ENCODE results near the gene NCOA1.

The NCOA1 gene

GRCh38 chr2:24498121-24498520, 7.1 kb downstream of the NCOA1 start:
- DNase-seq (ENCODE audit: extremely low spot score, insufficient read length, low read depth) (no peak), FAIRE-seq (no peak)

DNA sequence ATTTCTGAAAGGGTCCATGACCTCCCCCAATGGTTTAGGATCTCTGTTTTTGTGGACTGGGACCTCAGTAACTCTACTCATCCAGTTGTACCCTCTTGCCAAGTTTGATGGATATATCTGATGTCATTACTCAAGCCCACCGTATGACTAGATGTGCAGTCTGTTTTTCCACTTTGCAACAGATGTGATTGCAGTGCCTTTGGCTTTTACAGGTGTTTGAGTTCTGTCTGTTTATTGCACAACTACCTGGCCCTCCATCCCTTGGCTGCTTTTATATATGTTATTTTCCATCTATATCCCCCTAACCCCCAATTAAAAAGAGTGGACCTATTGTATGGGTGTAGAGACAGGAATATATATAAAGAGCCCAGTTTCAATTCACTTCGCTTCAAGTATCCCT, 10.8 kb downstream of the NCOA1 start:
- DNase-seq (ENCODE audit: extremely low spot score, insufficient read length, low read depth), result no peak
- FAIRE-seq, result no peak

- DNase-seq (ENCODE audit: extremely low spot score, insufficient read length, low read depth), result no peak
- FAIRE-seq, result no peak
These were observed 14.7 kb downstream of the NCOA1 start for GRCh38 chr2:24505534-24506275.

DNA sequence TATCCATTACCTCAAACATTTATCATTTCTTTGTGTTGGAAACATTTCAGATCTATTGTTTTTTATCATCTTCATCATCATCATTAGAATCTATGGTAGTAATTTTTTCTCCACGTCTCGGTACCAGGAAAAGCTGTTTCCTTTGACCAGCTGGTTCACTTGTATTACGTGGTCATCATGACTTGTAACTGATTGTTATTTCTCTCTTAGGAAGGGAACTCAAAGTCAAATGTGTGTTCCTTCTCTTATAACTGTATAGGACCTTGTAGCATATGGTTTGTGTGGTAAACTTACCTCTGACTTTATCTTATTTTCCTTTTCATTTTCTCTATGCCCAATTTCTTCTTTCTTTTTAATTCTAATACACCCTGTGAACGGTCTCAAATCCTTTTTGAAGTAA, 16.5 kb downstream of the NCOA1 start:
- no peak for DNase-seq (ENCODE audit: extremely low spot score, insufficient read length, low read depth)
- peak; percentile 49 for FAIRE-seq

- DNase-seq (ENCODE audit: extremely low spot score, insufficient read length, low read depth) (no peak), FAIRE-seq (no peak)
These were observed 17.8 kb downstream of the NCOA1 start for GRCh38 chr2:24508878-24509277.

DNA sequence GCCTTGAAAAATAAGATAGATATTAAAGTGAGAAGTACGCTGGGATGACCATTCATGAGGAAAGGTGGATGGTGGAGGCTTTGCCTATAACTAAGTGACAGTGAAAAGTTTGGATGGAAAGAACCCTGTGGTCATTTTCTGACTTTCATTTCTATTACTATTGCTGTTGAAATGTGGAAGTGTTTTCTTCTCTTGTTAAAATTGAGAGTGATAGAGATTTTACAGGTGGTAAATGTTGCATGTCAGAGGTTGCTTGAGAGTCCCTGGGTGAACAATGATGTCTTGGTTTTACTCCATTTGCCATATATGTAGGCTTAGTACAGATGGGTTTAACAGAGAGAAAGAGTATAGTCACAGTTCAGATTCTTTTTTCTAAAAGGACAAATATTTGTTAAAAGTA, 18.4 kb downstream of the NCOA1 start:
- DNase-seq (ENCODE audit: extremely low spot score, insufficient read length, low read depth), result no peak
- peak; percentile 92 for FAIRE-seq

DNA sequence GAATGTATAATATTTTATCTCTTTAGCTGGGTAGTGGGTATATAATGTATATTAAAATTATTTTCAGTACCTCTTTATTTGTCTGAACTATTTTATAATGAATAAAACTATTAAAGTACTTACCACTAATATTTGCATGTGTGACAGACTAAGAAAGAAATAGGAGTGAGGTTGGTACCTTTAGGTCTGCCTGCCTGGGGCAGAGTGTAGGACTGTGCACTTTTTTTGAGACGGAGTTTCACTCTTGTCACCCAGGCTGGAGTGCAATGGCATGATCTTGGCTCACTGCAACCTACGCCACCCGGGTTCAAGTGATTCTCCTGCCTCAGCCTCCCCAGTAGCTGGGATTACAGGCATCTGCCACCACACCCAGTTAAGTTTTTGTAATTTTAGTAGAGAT, 18.8 kb downstream of the NCOA1 start:
- DNase-seq (ENCODE audit: extremely low spot score, insufficient read length, low read depth) (no peak), FAIRE-seq (peak; percentile 36)

DNA sequence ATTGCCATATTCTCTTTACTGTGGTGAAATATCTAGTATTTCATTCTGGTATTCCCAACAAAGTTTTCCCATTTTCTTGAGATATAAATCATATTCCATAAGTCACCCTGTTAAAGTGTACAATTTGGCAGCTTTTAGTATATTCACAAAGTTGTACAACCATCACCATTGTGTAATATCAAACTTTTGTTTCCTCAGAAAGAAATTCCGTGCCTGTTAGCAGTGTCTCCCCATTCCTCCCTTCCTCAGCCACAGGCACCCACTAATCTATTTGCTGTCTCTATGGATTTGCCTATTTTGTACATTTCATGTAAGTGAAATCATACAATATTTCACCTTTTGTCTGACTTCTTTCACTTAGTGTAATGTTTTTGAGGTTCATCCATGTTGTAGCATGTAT, 19.7 kb downstream of the NCOA1 start:
- DNase-seq (ENCODE audit: extremely low spot score, insufficient read length, low read depth), result no peak
- peak; percentile 5 for FAIRE-seq

DNA sequence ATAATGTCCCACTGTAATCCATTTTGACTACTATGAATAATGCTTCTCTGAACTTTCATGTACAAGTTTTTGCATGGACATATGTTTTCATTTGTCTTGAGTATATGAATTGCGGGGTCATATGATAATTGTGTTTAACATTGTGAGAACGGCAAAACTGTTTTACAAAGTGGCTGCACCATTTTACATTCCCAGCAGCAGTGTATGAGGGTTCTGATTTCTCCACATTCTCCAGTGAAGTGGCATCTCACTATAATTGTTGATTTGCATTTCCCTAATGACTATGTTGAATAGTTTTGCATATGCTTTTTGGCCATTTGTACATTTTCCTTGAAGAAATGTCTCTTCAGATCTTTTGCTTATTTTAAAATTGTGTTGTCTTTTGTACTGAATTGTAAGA, 20.1 kb downstream of the NCOA1 start:
- DNase-seq (ENCODE audit: extremely low spot score, insufficient read length, low read depth) (no peak), FAIRE-seq (peak; percentile 18)

DNA sequence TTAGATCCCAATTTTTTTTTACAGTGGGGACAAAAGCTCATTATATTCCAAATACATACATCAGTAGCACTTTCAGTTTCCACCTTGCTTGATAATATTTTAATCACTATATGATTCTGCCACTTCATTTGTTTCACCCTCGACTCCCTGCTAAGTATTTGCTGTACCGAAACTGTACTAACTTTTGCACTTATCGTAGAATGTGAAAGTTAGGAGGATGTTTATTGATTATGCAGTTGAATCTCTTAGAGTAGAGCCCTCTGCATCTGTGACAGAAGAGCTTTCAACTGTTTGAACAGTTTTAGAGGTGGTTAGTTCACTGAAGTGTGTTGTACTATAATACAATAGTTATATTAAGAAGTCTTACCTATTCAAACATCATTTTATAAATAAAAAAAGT, 20.8 kb downstream of the NCOA1 start:
- FAIRE-seq (peak; percentile 87), DNase-seq (ENCODE audit: extremely low spot score, insufficient read length, low read depth) (no peak)

DNA sequence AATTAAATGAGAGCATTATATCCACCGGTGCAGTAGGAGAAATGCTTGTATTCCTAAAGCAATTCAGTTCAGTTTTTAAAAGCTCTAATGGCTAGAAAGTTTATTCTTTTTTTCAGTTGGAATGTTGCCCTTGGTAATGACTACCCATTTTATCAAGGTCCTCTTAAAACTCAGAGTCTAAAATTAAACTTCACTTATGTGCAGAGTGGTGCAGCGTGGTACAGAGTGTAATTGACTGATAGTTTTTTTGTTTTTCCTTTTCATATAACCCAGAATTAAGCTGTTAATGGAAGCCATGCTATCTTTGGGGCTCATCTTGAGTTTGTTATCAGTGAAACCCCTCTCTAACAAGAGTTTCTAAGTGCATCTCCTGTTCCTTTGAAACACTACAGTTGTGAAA, 21.4 kb downstream of the NCOA1 start:
- FAIRE-seq (peak; percentile 29), DNase-seq (ENCODE audit: extremely low spot score, insufficient read length, low read depth) (no peak)

DNA sequence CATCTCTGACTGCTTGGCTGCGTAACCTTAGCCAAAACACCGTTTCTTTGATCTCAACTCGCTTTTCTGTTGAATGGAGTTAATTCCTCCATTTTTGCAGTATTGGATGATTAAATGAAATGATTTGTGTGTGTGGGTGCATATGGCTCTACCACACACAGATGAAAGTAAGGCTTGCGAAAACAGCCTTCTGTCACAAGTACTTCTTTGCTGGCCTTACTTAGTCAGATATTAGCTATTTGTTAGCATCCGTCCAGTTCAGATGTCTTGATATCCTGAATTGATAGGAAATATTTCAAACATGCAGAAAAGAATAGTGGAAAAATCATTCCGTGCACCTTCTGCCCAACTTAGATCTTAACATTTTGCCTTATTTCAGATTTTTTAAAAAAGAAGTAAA, 21.8 kb downstream of the NCOA1 start:
- DNase-seq (ENCODE audit: extremely low spot score, insufficient read length, low read depth) (no peak), FAIRE-seq (no peak)

DNA sequence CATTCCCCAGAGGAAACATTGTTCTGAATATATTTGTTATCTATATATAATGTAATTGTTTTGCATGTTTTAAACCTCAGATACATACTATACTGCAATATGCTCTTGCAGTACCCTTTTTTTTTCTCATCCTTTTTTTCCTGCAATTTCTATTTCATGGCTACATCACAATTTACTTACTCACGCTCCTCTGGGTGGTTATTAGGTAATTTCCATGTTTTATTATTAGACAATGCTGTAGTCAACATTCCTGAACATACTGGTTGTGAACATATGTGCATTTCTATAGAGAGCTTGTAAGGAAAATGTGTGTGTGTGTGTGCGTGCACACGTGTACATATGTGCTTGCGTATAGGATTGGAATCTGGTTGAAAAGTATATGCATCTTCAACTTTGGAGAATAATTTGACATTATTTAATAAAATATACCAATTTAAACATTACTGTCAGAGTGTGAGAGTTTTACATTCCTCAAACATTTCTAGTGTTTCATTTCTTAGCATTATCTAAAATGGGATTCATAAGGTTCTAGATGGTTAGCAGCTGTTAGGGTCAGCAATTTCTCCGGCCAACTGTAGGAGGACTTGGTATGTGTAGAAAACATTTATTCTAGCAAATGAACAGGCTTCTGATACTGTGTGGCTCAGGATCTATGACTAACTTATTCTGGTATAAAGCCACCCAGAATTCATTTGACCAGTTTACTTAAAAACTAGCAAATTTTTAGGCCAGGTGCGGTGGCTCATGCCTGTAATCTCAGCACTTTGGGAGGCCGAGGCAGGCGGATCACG, 22.4 kb downstream of the NCOA1 start:
- FAIRE-seq (no peak), DNase-seq (ENCODE audit: extremely low spot score, insufficient read length, low read depth) (no peak)

DNA sequence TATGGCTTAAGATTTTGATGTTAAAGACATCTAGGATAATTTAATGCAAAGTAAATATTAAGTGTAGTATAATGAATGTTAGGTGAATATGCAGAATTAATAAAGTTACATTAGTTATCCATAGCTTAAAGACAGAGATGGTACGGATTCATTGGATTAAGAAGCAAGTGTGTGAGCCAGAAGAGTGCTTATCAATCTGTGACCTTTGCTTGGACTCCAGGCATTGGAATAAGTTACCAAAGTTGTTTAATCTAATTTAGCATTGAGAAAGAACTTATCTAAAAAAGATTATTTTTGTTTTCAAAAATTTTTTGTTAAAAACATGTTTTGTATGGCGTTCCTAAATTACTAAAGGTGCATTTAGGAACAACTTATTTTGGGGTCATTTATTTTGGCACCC, 23.8 kb downstream of the NCOA1 start:
- DNase-seq (ENCODE audit: extremely low spot score, insufficient read length, low read depth) (no peak), FAIRE-seq (no peak)

DNA sequence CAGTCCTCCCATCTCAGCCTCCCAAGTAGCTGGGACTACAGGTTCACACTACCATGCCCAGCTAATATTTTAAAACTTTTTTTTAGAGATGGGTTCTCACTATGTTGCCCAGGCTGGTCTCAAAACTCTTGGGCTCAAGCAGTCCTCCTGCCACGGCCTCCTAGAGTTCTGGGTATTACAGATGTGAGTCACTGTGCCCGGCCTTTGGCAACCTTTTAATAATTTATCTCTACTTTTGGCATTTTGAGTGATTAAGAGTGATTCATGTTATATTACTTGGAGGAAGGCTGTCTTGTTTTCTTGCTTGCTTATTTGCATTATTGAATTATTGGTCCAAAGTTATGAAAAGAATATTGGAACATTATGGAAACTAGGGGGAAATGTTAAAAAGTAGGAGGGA, 24.3 kb downstream of the NCOA1 start:
- no peak for DNase-seq (ENCODE audit: extremely low spot score, insufficient read length, low read depth)
- FAIRE-seq, result no peak

GRCh38 chr2:24515831-24516230, 24.8 kb downstream of the NCOA1 start:
- DNase-seq (ENCODE audit: extremely low spot score, insufficient read length, low read depth) (no peak), FAIRE-seq (no peak)

- DNase-seq (ENCODE audit: extremely low spot score, insufficient read length, low read depth), result no peak
- peak; percentile 74 for FAIRE-seq
These were observed 26.2 kb downstream of the NCOA1 start for GRCh38 chr2:24517247-24517646.

DNA sequence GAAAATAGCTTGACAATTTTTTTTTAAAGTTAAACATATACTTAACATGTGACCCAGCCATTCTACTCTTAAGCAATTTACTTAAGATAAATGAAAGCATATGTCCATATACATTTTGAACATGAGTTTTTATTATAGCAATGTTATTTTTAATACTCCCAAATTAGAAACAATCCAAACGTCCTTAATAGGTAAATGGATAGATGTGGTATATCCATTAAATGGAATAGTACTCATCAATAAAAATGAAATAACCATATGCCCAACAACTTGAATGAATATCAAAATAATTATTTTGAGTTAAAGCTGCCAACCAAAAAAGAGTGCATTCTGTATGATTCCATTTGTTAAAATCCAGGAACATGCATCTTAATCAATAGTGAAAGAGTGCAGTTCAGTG, 29.1 kb downstream of the NCOA1 start:
- no peak for DNase-seq (ENCODE audit: extremely low spot score, insufficient read length, low read depth)
- FAIRE-seq, result no peak

GRCh38 chr2:24521162-24521857, 30.3 kb downstream of the NCOA1 start:
- no peak for DNase-seq (ENCODE audit: extremely low spot score, insufficient read length, low read depth)
- FAIRE-seq, result peak; percentile 60

GRCh38 chr2:24521975-24522639, 31.1 kb downstream of the NCOA1 start:
- FAIRE-seq, result no peak
- no peak for DNase-seq (ENCODE audit: extremely low spot score, insufficient read length, low read depth)

- DNase-seq (ENCODE audit: extremely low spot score, insufficient read length, low read depth), result no peak
- FAIRE-seq, result no peak
These were observed 36.5 kb downstream of the NCOA1 start for GRCh38 chr2:24527536-24527935.
